BLaER1 treated with 17β-estradiol and CSF1 and Interleukin-3, amounts not matched to agents 10 nM and 100 nM (cell line): ENCODE results near the gene TDRD10.

Experiments used
- H3K27ac ChIP-seq, 11 experiments: shearing (Covaris generic); formaldehyde crosslinking; 2 replicates each; pipeline ENCODE4 v1.8.1; 2022
- H3K27me3 ChIP-seq, 11 experiments: shearing (Covaris generic); formaldehyde crosslinking; 2 replicates each; pipeline ENCODE4 v1.8.1; 2022
- H3K36me3 ChIP-seq, 11 experiments: shearing (Covaris generic); formaldehyde crosslinking; 2 replicates each; pipeline ENCODE4 v1.8.1; 2022
- H3K4me1 ChIP-seq, 10 experiments: shearing (Covaris generic); formaldehyde crosslinking; 2 replicates each; pipeline ENCODE4 v1.8.1; 2022
- H3K4me2 ChIP-seq, 11 experiments: shearing (Covaris generic); formaldehyde crosslinking; 2 replicates each; pipeline ENCODE4 v1.8.1; 2022
- H3K4me3 ChIP-seq, 10 experiments: shearing (Covaris generic); formaldehyde crosslinking; 2 replicates each; pipeline ENCODE4 v1.8.1; 2022
- H3K9ac ChIP-seq, 11 experiments: shearing (Covaris generic); formaldehyde crosslinking; 2 replicates each; pipeline ENCODE4 v1.8.1; 2022
- H3K9me3 ChIP-seq, 11 experiments: shearing (Covaris generic); formaldehyde crosslinking; replicated peaks in 1 of 11; 2 replicates each; pipeline ENCODE4 v1.8.1; 2022
- H4K20me1 ChIP-seq, 11 experiments: shearing (Covaris generic); formaldehyde crosslinking; 2 replicates each; pipeline ENCODE4 v1.8.1; 2022
- Cebpa-rat ChIP-seq, 11 experiments: shearing (Covaris generic); IDR thresholded peaks; 2 replicates each; pipeline ENCODE4 v1.8.1; 2022

Gene TDRD10

GRCh38 chr1:154533952-154534844 lies 32.2 kb downstream of the TDRD10 start:
- Histone ChIP-seq H3K4me3 (no peak overlapping the region), H3K4me1 (no peaks in the 10 kb centered on the region), H4K20me1 (no peaks in the 10 kb centered on the region), H3K9ac (no peak overlapping the region), H3K36me3 (no peaks in the 10 kb centered on the region), H3K9me3 (peaks cover 0 to 17% (median 7%) of the 10 kb centered on the region in 11 experiments; a peak in 7 of 22 replicates), H3K27me3 (no peaks in the 10 kb centered on the region), H3K27ac (no peak overlapping the region), H3K4me2 (no peak overlapping the region)
- no peak for TF ChIP-seq Cebpa-rat (IDR thresholded peaks at IDR 0.05)

GRCh38 chr1:154536570-154536969 lies 34.6 kb downstream of the TDRD10 start:
- TF ChIP-seq Cebpa-rat (IDR thresholded peaks at IDR 0.05) = no peak
- no peak overlapping the region for H3K4me2 ChIP-seq
- H3K9me3 ChIP-seq = peaks cover 0 to 9% (median 4%) of the 10 kb centered on the region in 11 experiments; a peak in 5 of 22 replicates
- no peak overlapping the region for H3K4me3 ChIP-seq
- H3K36me3 ChIP-seq = no peaks in the 10 kb centered on the region
- H4K20me1 ChIP-seq = no peaks in the 10 kb centered on the region
- H3K9ac ChIP-seq = no peak overlapping the region
- no peak overlapping the region for H3K27ac ChIP-seq
- no peaks in the 10 kb centered on the region for H3K4me1 ChIP-seq
- no peaks in the 10 kb centered on the region for H3K27me3 ChIP-seq

DNA sequence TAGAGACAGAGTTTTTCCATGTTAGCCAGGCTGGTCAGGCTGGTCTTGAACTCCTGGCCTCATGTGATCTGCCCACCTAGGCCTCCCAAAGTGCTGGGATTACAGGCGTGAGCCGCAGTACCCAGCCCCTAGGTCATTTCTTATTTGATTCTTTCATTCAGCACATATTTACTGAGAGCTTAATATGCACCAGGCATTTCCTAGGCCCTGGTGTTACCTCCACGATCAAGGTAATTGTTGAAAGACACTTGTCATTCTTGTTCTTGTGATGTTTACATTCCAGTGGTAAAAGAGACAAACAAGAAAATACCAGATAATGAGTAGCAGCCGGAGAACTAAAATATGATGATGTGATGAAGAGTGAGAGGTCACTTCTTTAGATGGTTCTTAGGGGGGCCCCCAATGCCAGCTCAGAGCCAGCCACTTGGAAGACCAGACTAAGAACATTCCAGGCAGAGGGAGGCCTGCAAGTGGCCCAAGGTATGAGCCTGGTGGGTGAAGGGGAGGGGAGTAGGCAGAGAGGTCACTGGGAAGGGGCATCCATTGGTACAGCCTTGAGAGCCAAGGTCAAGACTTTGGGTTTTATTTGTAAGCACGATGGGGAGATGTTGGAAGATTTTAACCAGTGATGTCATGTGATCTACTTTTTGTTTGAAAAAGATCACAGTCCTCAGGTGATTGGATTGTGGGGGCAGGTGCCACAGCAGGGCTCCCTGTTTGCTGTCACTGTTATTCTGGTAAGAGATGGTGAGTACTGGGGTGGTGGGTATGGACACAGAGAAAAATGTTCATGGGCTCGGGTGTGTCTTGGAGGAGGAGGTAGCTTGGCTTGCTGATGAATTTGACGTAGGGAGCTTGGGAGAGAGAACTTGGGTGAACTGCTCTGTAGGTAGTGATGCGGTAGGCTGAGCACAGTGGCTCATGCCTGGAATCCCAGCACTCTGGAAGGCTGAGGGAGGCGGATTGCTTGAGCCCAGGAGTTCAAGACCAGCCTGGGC lies 37.8 kb downstream of the TDRD10 start:
- no peak for TF ChIP-seq Cebpa-rat (IDR thresholded peaks at IDR 0.05)
- Histone ChIP-seq H3K27me3 (no peaks in the 10 kb centered on the region), H3K4me2 (no peak overlapping the region), H3K9me3 (no peaks in the 10 kb centered on the region), H3K27ac (no peak overlapping the region), H3K9ac (no peak overlapping the region), H3K36me3 (no peaks in the 10 kb centered on the region), H4K20me1 (no peaks in the 10 kb centered on the region), H3K4me3 (no peak overlapping the region), H3K4me1 (peaks cover 0 to 11% (median 0%) of the 10 kb centered on the region in 10 experiments; a peak in 1 of 20 replicates)

- Histone ChIP-seq H3K4me2 (no peak overlapping the region), H3K9ac (no peak overlapping the region), H3K4me3 (no peak overlapping the region), H3K36me3 (no peaks in the 10 kb centered on the region), H3K9me3 (no peaks in the 10 kb centered on the region), H3K27ac (no peak overlapping the region), H3K27me3 (no peaks in the 10 kb centered on the region), H3K4me1 (peaks cover 0 to 11% (median 0%) of the 10 kb centered on the region in 10 experiments; a peak in 1 of 20 replicates), H4K20me1 (no peaks in the 10 kb centered on the region)
- no peak for TF ChIP-seq Cebpa-rat (IDR thresholded peaks at IDR 0.05)
Measured at GRCh38 chr1:154541231-154541630, 39.2 kb downstream of the TDRD10 start.

DNA sequence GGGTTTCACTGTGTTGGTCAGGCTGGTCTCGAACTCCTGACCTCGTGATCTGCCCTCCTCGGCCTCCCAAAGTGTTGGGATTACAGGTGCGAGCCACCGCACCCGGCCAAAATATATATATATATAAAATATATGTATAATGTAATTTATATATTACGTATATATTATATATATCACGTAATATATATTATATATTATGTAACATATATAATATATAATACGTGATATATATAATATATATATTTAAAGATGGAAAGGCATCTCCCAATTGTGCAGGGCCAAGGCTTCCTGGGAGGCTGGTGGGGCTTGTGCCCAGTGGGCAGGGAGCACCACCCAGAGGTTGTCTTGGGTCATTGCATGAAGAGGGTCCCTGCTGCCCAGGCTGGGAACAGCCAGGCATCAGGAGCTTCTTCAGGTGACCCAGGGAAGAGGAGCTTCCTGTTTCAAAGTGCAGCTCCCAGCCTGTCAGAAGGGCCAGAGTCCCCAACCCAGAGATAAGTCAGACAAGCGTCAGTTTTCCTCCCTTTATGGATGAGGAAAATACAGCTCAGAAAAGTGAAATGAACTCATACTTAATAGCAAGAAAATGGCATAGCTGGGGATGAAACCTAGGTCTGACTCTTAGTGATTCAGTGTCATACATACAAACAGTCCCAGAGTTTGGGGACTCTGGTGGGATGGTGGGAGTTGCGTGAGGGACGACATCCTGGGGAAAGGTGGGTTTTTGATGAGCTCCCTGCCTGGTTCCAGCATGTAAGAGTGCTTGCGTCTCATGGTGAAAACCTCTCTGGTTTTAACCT lies 44.4 kb downstream of the TDRD10 start:
- TF ChIP-seq Cebpa-rat (IDR thresholded peaks at IDR 0.05) = no peak
- Histone ChIP-seq H4K20me1 (peaks cover 18 to 50% (median 41%) of the 10 kb centered on the region in 11 experiments; a peak in 21 of 22 replicates), H3K27ac (no peak overlapping the region; a peak in 1 of 22 replicates), H3K27me3 (no peaks in the 10 kb centered on the region), H3K36me3 (peaks cover 29 to 43% (median 38%) of the 10 kb centered on the region in 11 experiments), H3K4me2 (no peak overlapping the region), H3K9ac (0 out of 22 replicates have a peak overlapping the region, but pooled peaks of 1 of the 11 experiments have one; percentile 1), H3K4me1 (peaks cover 0 to 45% (median 16%) of the 10 kb centered on the region in 10 experiments; a peak in 18 of 20 replicates), H3K9me3 (no peaks in the 10 kb centered on the region), H3K4me3 (no peak overlapping the region)

DNA sequence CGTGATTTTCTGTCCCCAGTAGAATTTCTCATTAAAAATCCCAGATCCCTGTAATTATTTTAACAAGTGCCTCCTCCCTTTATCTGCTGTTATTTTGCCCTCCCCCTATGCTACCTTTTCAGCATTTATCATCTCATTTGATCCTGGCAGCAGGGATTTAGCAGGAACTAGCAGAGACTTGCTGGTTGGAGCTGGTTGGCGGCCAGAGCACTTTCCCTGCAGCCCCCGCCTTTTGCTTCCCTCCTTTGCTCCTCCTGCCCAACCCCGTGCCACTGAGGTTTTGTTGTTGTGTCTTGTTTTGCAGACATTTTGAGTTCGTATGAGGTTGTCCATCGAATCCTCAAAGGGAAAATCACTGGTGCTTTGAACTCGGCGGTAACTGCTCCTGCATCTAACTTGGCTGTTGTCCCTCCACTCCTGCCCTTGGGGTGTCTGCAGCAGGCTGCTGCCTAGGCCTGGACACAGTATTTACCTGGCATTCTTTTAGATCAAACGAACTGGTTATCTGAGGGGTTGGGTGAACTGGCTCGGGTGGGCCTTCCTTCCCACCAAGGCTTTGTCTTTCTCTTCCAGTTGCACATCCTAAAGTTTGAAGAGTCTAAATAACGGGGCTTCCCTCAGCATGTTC lies 45.2 kb downstream of the TDRD10 start:
- peaks cover 0 to 45% (median 16%) of the 10 kb centered on the region in 10 experiments; a peak in 18 of 20 replicates for H3K4me1 ChIP-seq
- H3K9ac ChIP-seq = peak overlapping the region in 3 of 11 experiments; percentile 1 to 20 (median 6); a peak in 1 of 22 replicates
- no peak overlapping the region; a peak in 1 of 22 replicates for H3K27ac ChIP-seq
- no peaks in the 10 kb centered on the region for H3K27me3 ChIP-seq
- no peak for TF ChIP-seq Cebpa-rat (IDR thresholded peaks at IDR 0.05)
- H3K4me2 ChIP-seq = peak overlapping the region in 2 of 11 experiments; percentile 36 to 61; a peak in 4 of 22 replicates
- H4K20me1 ChIP-seq = peaks cover 22 to 57% (median 48%) of the 10 kb centered on the region in 11 experiments; a peak in 21 of 22 replicates
- peaks cover 37 to 51% (median 45%) of the 10 kb centered on the region in 11 experiments for H3K36me3 ChIP-seq
- no peaks in the 10 kb centered on the region for H3K9me3 ChIP-seq
- H3K4me3 ChIP-seq = no peak overlapping the region

DNA sequence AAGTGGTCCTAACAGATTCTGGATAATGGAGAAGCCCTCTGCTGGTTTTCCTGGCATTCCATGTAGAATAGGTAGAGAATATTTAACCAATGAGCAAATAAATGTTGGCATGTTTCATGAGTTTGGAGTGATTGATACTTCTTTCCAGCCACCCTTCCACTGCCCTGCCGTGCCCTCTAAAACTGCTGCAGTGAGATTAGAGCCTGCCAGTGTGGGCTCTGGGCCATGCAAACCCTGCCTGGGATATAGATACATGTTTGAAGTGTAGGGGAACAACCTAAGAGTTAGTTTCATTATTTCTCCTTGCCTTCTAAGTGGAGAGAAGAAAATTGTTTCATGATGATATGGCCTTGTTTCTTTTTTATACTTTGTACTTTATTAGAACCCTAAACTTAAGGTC lies 46.0 kb downstream of the TDRD10 start:
- H3K36me3 ChIP-seq = peaks cover 45 to 59% (median 53%) of the 10 kb centered on the region in 11 experiments
- no peak for TF ChIP-seq Cebpa-rat (IDR thresholded peaks at IDR 0.05)
- peak overlapping the region in 4 of 11 experiments; percentile 20 to 51 (median 42); a peak in 1 of 22 replicates for H3K9ac ChIP-seq
- no peak overlapping the region for H3K4me3 ChIP-seq
- H3K27ac ChIP-seq = peak overlapping the region in 1 of 11 experiments; percentile 25; a peak in 1 of 22 replicates
- H4K20me1 ChIP-seq = peaks cover 24 to 64% (median 56%) of the 10 kb centered on the region in 11 experiments; a peak in 21 of 22 replicates
- H3K4me2 ChIP-seq = peak overlapping the region in 2 of 11 experiments; percentile 36 to 61; a peak in 4 of 22 replicates
- H3K4me1 ChIP-seq = peaks cover 0 to 48% (median 16%) of the 10 kb centered on the region in 10 experiments; a peak in 18 of 20 replicates
- no peaks in the 10 kb centered on the region for H3K9me3 ChIP-seq
- no peaks in the 10 kb centered on the region for H3K27me3 ChIP-seq
